ACC112 (cell line): ENCODE measurements around the gene INSIG1.

Experiments
- H2AFZ ChIP-seq: fragments of 200-600 bp; sonication (generic); one replicate; pipeline ENCODE4 v1.6.0; 2017; ENCODE audit warnings: antibody characterized with exemption, low read length; ENCODE audit not compliant: unreplicated experiment
- H3K27ac ChIP-seq: fragments of 200-600 bp; sonication (generic); 2 replicates; pipeline ENCODE4 v1.5.1; 2014; ENCODE audit warnings: low read depth, mild to moderate bottlenecking, antibody characterized with exemption, low read length, moderate library complexity
- H3K27me3 ChIP-seq: fragments of 200-600 bp; sonication (generic); 2 replicates; pipeline ENCODE4 v1.6.1; 2014; ENCODE audit warnings: mild to moderate bottlenecking, antibody characterized with exemption, low read length, moderate library complexity, mixed read lengths; ENCODE audit not compliant: insufficient read depth
- H3K36me3 ChIP-seq: fragments of 200-600 bp; sonication (generic); 2 replicates; pipeline ENCODE4 v1.6.1; 2016; ENCODE audit warnings: mild to moderate bottlenecking, antibody characterized with exemption, low read length, moderate library complexity, mixed read lengths; ENCODE audit not compliant: insufficient read depth
- H3K4me1 ChIP-seq: fragments of 200-600 bp; sonication (generic); one replicate; pipeline ENCODE4 v1.6.1; 2016; ENCODE audit warnings: low read length, mixed read lengths; ENCODE audit not compliant: insufficient read depth, unreplicated experiment, control insufficient read depth
- H3K4me3 ChIP-seq: fragments of 200-600 bp; sonication (generic); 2 replicates; pipeline ENCODE4 v1.5.1; 2014; ENCODE audit warnings: mild to moderate bottlenecking, low read depth, low read length
- H3K79me2 ChIP-seq: fragments of 200-600 bp; sonication (generic); one replicate; pipeline ENCODE4 v1.6.0; 2016; ENCODE audit warnings: low read length; ENCODE audit not compliant: control insufficient read depth, unreplicated experiment, insufficient read depth

Gene INSIG1

GRCh38 chr7:155316427-155317113 is 18.9 kb downstream of the INSIG1 start:
- Histone ChIP-seq H3K27me3 (peaks cover 23% of the 10 kb centered on the region), H3K36me3 (no peaks in the 10 kb centered on the region), H3K4me3 (no peak overlapping the region), H2AFZ (no peak overlapping the region), H3K79me2 (no peaks in the 10 kb centered on the region), H3K4me1 (no peaks in the 10 kb centered on the region), H3K27ac (no peak overlapping the region)

- Histone ChIP-seq H3K36me3 (no peaks in the 10 kb centered on the region), H3K27ac (no peak overlapping the region), H3K4me1 (no peaks in the 10 kb centered on the region), H3K27me3 (peaks cover 23% of the 10 kb centered on the region), H2AFZ (no peak overlapping the region), H3K79me2 (no peaks in the 10 kb centered on the region), H3K4me3 (no peak overlapping the region)
Measured at GRCh38 chr7:155317114-155317434, 19.4 kb downstream of the INSIG1 start.

DNA sequence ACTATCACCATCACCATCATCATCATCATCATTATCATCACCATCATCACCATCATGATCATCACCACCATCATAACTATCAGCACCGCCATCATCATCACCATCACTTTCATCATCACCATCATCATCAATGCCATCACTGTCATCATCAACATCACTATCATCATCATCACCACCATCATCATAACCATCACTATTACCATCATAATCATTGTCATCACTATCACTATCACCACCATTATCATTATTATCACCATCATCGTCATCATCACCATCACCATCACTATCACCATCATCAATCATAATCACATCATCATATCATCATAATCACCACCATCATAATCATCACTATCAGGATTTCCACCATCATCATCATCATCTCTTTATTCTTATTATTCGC is 20.6 kb downstream of the INSIG1 start:
- Histone ChIP-seq H3K4me3 (no peak overlapping the region), H3K36me3 (no peaks in the 10 kb centered on the region), H3K27ac (no peak overlapping the region), H3K4me1 (no peaks in the 10 kb centered on the region), H2AFZ (no peak overlapping the region), H3K79me2 (no peaks in the 10 kb centered on the region), H3K27me3 (peaks cover 27% of the 10 kb centered on the region)

DNA sequence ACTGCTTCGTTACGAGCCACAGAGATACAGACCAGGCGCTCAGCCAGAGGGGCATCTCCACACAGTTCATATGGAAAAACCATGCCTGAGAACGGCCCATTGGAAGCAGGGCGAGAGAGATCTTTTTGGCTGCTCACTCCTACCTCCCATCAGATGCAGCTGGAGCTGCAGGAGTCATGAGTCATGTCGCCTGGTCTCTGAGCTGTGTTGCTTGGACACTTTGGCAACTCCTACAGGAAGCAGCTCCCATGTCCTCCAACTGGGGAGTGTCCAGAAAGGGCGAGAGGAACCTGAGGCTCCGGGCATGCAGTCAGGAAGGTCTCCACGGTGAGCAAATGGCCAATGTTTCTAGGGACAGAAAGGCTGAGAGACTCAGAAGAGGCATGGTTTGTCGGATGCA is 24.9 kb downstream of the INSIG1 start:
- Histone ChIP-seq H3K27ac (no peak overlapping the region), H3K27me3 (peaks cover 50% of the 10 kb centered on the region), H3K4me3 (no peak overlapping the region), H3K4me1 (no peaks in the 10 kb centered on the region), H3K36me3 (no peaks in the 10 kb centered on the region), H2AFZ (no peak overlapping the region), H3K79me2 (no peaks in the 10 kb centered on the region)

DNA sequence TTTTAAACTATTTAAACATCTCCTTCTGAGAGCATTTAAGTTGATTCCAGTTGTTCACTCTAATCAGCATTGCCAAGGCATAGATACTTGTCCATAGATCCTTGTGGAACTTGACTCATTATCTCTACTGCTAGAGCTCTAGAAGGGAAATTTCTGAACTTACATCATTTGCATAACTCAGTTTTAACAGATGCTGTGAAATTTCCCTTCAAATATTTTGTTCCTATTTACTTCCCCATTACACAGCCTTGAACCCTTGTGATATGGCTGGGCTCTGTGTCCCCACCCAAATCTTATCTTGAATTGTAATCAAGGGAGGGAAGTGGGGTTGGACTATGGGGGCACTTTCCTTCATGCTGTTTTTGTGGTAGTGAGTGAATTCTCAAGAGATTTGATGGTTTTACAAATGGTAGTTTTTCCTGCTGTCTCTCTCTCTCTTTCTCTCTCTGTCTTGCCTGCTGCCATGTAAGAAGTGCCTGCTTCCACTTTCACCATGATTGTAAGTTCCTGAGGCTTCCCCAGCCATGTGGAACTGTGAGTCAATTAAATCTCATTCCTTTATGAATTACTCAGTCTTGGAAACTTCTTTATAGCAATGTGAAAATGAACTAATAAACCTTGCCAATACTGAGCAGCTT is 25.4 kb downstream of the INSIG1 start:
- no peaks in the 10 kb centered on the region for H3K79me2 ChIP-seq
- H2AFZ ChIP-seq: no peak overlapping the region
- no peak overlapping the region for H3K27ac ChIP-seq
- H3K4me1 ChIP-seq: no peaks in the 10 kb centered on the region
- H3K4me3 ChIP-seq: no peak overlapping the region
- H3K27me3 ChIP-seq: peaks cover 52% of the 10 kb centered on the region
- no peaks in the 10 kb centered on the region for H3K36me3 ChIP-seq

DNA sequence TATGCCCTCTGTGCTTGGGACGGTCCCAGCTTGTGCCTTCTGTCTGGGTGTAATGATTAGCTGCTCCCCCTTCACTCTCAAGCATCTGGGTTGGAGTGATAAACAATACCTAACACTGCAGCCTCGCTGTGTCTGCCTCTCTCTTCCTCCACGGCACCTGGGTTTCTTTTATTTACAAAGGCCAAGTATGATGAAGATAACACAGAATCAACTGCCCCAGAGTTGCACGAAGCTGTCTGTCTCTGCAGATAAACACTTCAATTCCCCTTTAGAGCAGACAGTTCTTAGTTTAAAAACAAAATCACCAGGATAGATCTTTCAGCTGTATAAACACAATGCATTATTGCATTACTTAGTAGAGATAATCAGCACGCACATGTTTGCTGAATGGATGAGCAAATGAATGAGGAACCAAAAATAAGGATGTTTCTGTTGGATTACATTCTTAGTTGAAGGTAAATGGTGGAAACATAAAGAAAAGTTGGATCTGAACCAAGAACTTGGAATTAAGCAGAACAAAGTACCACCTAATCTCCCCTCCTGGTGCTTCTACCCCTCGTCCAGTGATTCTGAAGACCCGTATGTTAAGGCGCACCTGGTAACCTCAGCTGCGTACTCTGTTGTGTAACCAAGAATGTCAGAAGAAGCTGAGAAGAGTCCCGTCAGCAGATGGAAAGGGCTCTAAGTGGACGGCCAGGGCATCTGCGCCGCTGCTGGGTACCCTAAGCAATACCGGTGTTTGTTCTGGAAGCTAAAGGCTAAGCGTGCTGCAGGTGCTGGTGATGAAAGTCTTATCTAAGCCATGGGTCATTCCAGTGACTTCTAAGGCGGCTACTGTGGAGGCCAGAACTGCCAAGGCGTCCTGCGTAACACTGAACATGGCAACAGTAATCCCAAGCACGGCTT is 26.6 kb downstream of the INSIG1 start:
- Histone ChIP-seq H3K4me1 (no peaks in the 10 kb centered on the region), H3K27ac (no peak overlapping the region), H3K36me3 (no peaks in the 10 kb centered on the region), H3K4me3 (no peak overlapping the region), H3K79me2 (no peaks in the 10 kb centered on the region), H2AFZ (no peak overlapping the region), H3K27me3 (peaks cover 53% of the 10 kb centered on the region)

- Histone ChIP-seq H3K27ac (no peak overlapping the region), H3K4me3 (no peak overlapping the region), H3K27me3 (peaks cover 49% of the 10 kb centered on the region), H3K36me3 (no peaks in the 10 kb centered on the region), H3K4me1 (no peaks in the 10 kb centered on the region), H2AFZ (no peak overlapping the region), H3K79me2 (no peaks in the 10 kb centered on the region)
Measured at GRCh38 chr7:155324918-155325235, 27.2 kb downstream of the INSIG1 start.

DNA sequence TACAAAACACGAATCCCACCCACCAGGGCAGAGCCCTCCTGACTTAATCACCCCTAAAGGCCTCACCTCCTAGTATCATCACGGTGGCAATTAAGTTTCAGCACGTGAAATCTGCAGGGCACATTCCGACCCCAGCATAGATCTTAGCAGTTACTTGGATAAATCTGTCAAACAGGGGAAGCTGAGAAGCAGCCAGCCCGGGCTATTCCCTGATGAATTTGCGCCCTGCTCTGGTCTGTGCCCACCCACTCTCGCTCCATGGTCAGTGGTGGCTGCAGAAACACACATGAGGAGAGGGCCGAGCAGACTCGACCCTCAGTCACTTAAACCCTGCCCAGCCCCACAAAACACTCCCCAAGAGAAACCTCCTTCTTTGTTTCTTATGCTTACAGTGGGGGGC is 28.7 kb downstream of the INSIG1 start:
- H2AFZ ChIP-seq: no peak overlapping the region
- H3K4me3 ChIP-seq: no peak overlapping the region
- no peaks in the 10 kb centered on the region for H3K79me2 ChIP-seq
- no peak overlapping the region for H3K27ac ChIP-seq
- H3K36me3 ChIP-seq: no peaks in the 10 kb centered on the region
- H3K27me3 ChIP-seq: peaks cover 53% of the 10 kb centered on the region
- H3K4me1 ChIP-seq: no peaks in the 10 kb centered on the region

DNA sequence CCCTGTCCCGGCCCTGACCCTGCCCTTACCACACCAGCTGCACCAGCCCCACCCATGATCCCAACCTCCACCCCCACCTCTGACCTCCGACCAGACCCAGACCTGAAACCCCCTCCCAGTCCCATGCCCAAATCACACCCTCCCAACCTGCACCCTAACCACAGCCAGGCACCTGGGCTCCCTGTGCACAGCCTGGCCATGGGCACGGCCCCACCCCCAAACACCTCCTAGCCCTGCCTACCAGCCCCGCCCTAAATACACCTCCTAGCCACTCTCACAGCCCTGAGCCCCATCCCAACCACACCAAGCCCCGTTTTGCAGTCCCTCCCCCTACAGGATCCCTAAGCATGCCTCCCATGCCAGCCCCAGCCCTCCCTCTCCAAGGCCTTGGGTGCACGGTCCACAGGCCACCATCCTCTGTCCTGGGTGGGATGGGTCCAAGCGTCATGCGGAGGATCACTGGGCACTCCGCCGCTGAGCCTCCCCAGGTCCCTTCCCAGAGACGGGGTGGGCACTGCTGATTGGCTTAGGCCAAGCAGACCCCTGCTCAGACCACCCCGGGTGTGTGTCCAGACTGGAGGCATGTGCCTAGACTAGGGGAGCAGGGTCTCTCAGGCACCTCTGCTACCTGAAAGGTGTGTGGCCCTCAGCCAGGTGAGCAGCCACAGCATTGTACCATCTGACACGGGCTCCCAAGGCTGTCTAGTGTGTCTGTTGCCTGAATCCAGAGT is 30.1 kb downstream of the INSIG1 start:
- Histone ChIP-seq H3K79me2 (no peaks in the 10 kb centered on the region), H3K36me3 (no peaks in the 10 kb centered on the region), H3K27me3 (peaks cover 63% of the 10 kb centered on the region)

GRCh38 chr7:155329225-155329624 is 31.5 kb downstream of the INSIG1 start:
- H3K27me3 ChIP-seq: peaks cover 66% of the 10 kb centered on the region
- no peaks in the 10 kb centered on the region for H3K36me3 ChIP-seq
- H3K79me2 ChIP-seq: no peaks in the 10 kb centered on the region
- H3K4me3 ChIP-seq: no peak overlapping the region
- H3K27ac ChIP-seq: no peak overlapping the region
- H2AFZ ChIP-seq: no peak overlapping the region
- H3K4me1 ChIP-seq: no peaks in the 10 kb centered on the region

More for the DNA sequence above, 30.1 kb downstream of the INSIG1 start:
- H3K4me3 ChIP-seq: no peak overlapping the region
- no peak overlapping the region for H3K27ac ChIP-seq
- H2AFZ ChIP-seq: no peak overlapping the region
- H3K4me1 ChIP-seq: no peaks in the 10 kb centered on the region
